Measurements from ENCODE around the gene NPHP3.
A peak's percentile ranks its signal among the peaks of the same experiment; 100 is the strongest.

NPHP3 gene

DNA sequence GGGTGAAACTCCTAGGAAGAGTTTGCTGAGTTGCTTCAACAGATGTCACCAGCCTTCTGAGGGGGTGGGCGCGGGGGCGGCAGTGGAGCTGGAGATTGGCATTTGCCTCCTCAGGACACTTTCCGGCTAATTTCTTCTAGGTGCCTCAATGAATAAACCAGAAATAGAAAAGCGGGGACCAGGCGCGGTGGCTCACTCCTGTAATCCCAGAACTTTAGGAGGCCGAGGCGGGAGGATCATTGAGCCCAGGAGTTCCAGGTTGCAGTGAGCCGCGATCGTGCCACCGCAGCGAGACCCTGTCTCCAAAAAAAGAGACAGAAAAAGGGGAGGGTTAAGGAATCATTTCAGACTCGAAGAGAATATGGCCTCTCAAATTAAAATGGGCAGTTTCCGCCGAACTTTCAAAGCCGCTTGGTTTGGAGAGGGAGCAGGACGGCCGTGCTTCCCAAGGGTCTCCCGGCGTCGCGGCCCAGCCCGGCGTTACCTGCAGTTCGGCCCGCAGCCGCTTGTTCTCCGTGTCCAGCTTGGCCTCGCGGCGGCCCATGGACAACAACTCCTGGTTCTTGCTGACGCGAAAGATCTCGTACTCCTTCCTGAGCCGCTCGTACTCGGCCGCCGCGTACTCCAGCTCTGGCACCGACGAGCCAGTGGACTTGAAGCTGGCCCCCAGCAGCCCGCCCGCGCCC is 587 bp downstream of the NPHP3 start:
- no peaks in the 10 kb centered on the region for H3K27me3 Mint-ChIP-seq
- H3K36me3 Mint-ChIP-seq (ENCODE audit: low read depth) = peaks cover 37% of the 10 kb centered on the region
- peaks cover 47% of the 10 kb centered on the region for H3K4me1 Mint-ChIP-seq (ENCODE audit: low read depth)
- H3K27ac Mint-ChIP-seq = peak overlapping the region; percentile 88
- H3K4me3 Mint-ChIP-seq = peak overlapping the region; percentile 90
- peak; percentile 32 for DNase-seq
- H3K9me3 Mint-ChIP-seq = no peaks in the 10 kb centered on the region

DNA sequence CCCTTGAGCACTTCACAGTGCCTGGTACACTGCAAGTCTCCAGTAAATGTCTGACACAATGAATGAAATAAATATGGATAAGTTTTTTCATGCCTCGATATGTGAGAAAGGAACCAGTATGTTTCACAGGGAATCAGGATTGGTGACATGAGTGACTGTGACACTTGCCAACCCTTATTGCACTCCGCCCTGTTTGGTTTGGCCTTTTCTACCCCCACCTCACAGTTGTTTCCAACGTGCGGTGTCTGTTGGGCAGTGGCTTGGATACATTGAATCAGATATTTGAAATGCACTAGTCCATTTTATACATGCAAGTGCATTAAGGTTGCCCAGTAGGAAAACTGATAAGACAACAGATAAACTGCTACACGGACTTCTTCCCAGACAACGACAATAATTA is 2.0 kb downstream of the NPHP3 start:
- DNase-seq = no peak
- H3K27ac Mint-ChIP-seq = peak overlapping the region; percentile 2

DNA sequence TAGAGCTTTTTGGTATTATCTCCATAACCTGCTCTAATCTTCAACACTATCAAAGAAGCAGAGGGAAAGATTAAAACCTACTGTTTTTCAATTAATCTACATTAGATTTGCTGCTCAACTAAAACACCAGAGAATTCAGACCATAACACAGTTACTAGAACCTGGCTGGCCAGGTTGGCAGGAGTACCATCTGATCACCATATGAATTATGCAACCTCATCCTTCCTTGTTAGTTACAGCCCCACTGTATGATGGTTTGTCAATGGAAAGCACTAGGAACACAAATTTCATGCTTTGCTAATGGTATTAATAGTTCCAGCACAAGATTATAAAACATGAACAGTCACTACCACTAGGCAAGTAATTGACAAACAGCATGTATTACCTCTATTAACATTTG is 5.8 kb downstream of the NPHP3 start:
- Mint-ChIP-seq H3K36me3 (ENCODE audit: low read depth) (peaks cover 66% of the 10 kb centered on the region), H3K27me3 (no peaks in the 10 kb centered on the region), H3K27ac (no peak overlapping the region), H3K4me3 (no peak overlapping the region), H3K9me3 (no peaks in the 10 kb centered on the region), H3K4me1 (ENCODE audit: low read depth) (peaks cover 39% of the 10 kb centered on the region)
- no peak for DNase-seq

More for the DNA sequence above, 2.0 kb downstream of the NPHP3 start:
- peaks cover 51% of the 10 kb centered on the region for H3K36me3 Mint-ChIP-seq (ENCODE audit: low read depth)
- H3K27me3 Mint-ChIP-seq = no peaks in the 10 kb centered on the region
- H3K4me3 Mint-ChIP-seq = peak overlapping the region; percentile 90
- peaks cover 47% of the 10 kb centered on the region for H3K4me1 Mint-ChIP-seq (ENCODE audit: low read depth)
- no peaks in the 10 kb centered on the region for H3K9me3 Mint-ChIP-seq

DNA sequence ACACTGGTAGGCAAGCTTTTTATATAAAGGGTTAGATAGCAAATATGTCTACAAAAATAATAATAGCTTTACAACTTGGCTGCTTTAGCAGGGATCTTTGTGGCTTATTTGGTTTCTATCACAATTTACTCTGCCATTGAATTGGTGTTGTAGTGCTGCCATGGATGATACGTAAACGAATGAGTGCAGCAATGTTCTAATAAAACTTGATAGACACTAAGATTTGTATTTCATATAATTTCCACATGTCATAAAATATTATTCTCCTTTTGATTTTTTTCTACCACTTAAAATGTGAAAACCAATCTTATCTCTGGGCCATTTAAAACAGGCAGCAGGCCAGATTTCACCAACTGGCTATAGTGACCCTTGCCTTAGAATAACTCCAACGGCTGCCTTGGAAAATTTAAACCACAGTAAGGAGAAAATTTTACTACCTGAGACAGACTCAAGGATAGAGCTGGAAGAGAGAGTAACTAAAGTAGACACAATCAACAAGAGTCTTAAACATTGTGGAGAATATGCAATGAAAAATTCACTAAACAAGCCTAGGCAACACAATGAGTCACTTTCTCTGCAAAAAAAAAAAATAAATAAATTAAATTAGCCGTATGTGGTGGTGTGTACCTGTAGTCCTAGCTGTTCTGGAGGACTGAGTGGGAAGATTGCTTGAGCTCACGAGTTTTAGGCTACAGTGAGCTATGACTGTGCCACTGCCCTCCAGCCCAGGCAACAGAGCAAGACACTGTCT is 8.1 kb downstream of the NPHP3 start:
- Mint-ChIP-seq H3K27ac (no peak overlapping the region), H3K9me3 (no peaks in the 10 kb centered on the region), H3K36me3 (ENCODE audit: low read depth) (peaks cover 73% of the 10 kb centered on the region), H3K4me3 (no peak overlapping the region), H3K27me3 (no peaks in the 10 kb centered on the region), H3K4me1 (ENCODE audit: low read depth) (peaks cover 22% of the 10 kb centered on the region)
- DNase-seq = no peak

DNA sequence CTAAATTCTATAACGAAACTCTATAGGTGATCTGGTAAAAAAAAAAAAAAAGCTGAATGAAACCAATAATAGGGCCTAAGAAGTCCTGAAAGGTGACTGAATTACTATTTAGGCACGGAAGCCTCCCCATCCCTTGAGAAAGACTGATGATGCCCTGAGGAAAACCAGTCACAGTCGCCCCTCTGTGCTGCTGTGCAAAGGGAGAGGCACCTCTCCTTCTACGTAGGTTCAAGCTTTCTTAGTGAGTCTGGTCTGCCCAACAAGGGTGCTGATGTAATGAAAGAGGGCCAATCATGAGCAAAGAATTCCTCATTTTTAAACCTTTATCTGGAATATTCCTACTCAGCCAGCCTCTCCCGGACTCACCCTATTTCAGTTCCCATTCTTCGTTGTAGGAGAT is 11.9 kb downstream of the NPHP3 start:
- Mint-ChIP-seq H3K9me3 (no peaks in the 10 kb centered on the region), H3K27ac (no peak overlapping the region), H3K4me3 (no peak overlapping the region), H3K27me3 (no peaks in the 10 kb centered on the region), H3K36me3 (ENCODE audit: low read depth) (peaks cover 74% of the 10 kb centered on the region), H3K4me1 (ENCODE audit: low read depth) (peaks cover 7% of the 10 kb centered on the region)
- DNase-seq = no peak

DNA sequence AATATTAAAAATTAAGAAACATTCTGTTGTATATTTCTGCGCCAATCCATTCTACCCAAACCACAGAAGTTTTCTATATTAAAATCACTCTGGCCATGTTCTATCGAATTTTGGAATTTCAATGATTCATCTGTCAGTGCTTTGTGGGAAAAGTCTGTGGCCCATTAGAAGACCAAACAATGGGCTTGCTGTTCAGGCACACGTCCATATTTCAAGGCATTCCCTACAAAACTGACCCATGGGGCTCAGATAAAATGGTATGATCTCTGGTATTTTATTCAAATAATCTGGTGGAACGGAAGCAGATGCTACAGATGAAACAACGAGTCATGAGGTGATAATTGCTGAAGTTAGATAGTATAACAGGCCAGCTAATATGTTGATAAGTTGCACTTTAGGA is 12.4 kb downstream of the NPHP3 start:
- Mint-ChIP-seq H3K27ac (no peak overlapping the region), H3K27me3 (no peaks in the 10 kb centered on the region), H3K36me3 (ENCODE audit: low read depth) (peaks cover 73% of the 10 kb centered on the region), H3K9me3 (no peaks in the 10 kb centered on the region), H3K4me3 (no peak overlapping the region), H3K4me1 (ENCODE audit: low read depth) (peaks cover 4% of the 10 kb centered on the region)
- no peak for DNase-seq

DNA sequence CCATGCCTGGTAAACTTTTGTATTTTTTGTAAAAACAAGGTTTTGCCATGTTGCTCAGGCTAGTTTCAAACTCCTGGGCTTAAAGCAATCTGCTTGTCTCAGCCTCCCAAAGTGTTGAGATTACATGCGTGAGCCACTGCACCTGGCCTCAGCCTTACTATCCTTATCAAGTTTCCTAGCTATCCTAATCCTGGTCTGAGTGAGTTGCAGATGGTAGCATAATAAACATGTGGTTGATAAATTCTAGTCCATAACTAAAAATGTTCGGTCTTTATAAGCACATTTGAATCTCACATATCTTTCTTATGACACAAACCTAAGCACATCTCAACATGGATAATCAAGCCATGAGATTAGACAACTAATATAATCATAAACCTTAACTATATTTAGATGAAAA is 18.5 kb downstream of the NPHP3 start:
- no peaks in the 10 kb centered on the region for H3K27me3 Mint-ChIP-seq
- H3K27ac Mint-ChIP-seq = no peak overlapping the region
- no peak for DNase-seq
- peaks cover 2% of the 10 kb centered on the region for H3K4me1 Mint-ChIP-seq (ENCODE audit: low read depth)
- no peaks in the 10 kb centered on the region for H3K9me3 Mint-ChIP-seq
- H3K4me3 Mint-ChIP-seq = no peak overlapping the region
- peaks cover 81% of the 10 kb centered on the region for H3K36me3 Mint-ChIP-seq (ENCODE audit: low read depth)

DNA sequence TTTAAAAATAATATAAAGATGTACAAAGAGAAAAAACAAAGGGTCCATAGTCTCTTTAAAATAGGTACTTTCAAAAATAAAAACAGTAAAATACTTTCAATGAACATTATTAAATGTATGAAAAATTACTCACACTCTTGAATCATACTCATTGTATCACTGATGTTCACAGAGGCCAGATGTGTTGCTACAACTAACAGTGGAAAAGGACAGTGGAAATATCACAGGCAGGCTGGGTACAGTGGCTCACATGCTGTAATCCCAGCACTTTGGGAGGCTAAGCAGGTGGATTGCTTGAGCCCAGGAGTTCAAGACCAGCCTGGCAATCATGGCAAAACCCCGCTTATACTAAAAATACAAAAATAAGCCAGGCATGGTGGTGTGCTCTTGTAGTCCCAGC is 26.8 kb downstream of the NPHP3 start:
- Mint-ChIP-seq H3K9me3 (no peaks in the 10 kb centered on the region), H3K27me3 (no peaks in the 10 kb centered on the region), H3K36me3 (ENCODE audit: low read depth) (peaks cover 79% of the 10 kb centered on the region), H3K4me3 (no peak overlapping the region), H3K4me1 (ENCODE audit: low read depth) (peaks cover 7% of the 10 kb centered on the region), H3K27ac (peak overlapping the region; percentile 76)
- DNase-seq = no peak

DNA sequence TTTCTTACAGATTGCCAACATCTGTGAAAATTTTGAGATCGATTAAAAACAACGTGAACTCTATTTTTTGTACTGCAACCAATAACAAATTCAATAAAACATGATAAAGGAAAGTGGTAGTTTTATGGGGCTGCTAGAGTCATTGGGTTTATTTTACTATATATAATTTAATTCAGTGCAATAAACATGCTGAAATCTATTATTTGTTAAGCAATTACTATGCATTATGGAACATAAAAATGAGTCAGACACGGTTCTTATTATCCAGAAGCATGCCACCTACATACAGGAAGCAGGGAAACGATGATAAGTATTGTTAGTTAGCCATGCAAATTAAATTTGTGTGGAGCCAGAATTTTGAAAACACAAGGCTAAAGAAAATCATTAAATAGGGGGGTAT is 27.2 kb downstream of the NPHP3 start:
- Mint-ChIP-seq H3K36me3 (ENCODE audit: low read depth) (peaks cover 80% of the 10 kb centered on the region), H3K27me3 (no peaks in the 10 kb centered on the region), H3K9me3 (no peaks in the 10 kb centered on the region), H3K4me1 (ENCODE audit: low read depth) (peaks cover 7% of the 10 kb centered on the region), H3K4me3 (no peak overlapping the region), H3K27ac (peak overlapping the region; percentile 56)
- no peak for DNase-seq

DNA sequence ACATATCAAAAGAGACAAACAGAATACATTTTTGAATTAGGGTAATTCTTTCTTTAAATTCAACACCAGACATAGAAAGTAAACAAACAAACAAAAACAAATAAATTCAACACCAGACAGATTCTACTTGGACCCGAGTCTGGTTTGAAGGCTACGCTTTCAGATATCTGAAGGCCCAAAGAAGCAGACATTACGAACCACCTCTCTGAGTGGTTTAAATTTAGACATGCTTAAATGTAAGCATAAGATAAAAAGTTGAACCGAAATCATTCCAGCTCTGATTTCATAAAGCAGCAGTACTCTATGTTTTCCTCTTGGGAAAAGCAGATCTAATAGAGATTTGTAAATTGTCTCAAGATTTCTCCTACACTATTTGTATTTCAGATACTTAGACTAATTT is 32.2 kb downstream of the NPHP3 start:
- Mint-ChIP-seq H3K4me3 (no peak overlapping the region), H3K4me1 (ENCODE audit: low read depth) (peaks cover 3% of the 10 kb centered on the region), H3K27ac (no peak overlapping the region), H3K9me3 (no peaks in the 10 kb centered on the region), H3K36me3 (ENCODE audit: low read depth) (peaks cover 78% of the 10 kb centered on the region), H3K27me3 (no peaks in the 10 kb centered on the region)
- DNase-seq = no peak

DNA sequence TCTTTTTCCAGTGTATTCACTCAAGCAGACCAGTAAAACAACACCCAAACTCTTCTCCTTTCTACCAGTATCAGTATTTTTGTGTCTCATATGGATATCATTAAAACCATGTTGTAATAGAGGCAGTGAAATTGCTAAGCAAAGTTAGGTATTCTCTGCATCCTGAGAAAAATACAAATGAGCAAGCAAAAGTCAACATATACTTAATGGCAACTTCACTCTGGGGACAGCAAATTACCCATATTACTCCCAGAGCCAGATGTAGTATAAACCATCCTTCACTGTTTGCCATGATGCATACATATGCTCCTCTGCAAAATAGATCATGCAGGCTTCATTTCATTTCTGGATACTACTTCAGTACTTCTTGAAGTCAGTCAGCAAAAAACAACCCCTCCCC is 40.0 kb downstream of the NPHP3 start:
- Mint-ChIP-seq H3K4me1 (ENCODE audit: low read depth) (no peaks in the 10 kb centered on the region), H3K27ac (peak overlapping the region; percentile 67), H3K36me3 (ENCODE audit: low read depth) (peaks cover 73% of the 10 kb centered on the region), H3K9me3 (no peaks in the 10 kb centered on the region), H3K4me3 (no peak overlapping the region), H3K27me3 (no peaks in the 10 kb centered on the region)
- no peak for DNase-seq

DNA sequence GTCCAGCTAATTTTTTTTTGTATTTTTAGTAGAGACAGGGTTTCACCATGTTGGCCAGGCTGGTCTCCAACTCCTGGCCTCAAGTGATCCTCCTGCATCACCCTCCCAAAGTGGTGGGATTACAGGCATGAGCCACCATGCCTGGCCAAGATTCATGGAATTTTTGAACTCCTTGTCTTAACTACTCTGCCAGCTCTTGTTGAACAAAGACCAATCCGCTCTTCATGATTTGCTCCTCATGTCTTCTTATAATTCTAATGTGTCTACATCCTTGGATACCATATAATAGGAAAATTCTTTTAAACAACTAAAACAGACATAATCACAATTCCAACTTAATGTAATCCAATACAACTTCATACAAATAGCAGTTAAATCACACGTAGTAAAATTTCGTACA is 40.8 kb downstream of the NPHP3 start:
- peaks cover 76% of the 10 kb centered on the region for H3K36me3 Mint-ChIP-seq (ENCODE audit: low read depth)
- H3K9me3 Mint-ChIP-seq = no peaks in the 10 kb centered on the region
- H3K4me3 Mint-ChIP-seq = no peak overlapping the region
- no peak overlapping the region for H3K27ac Mint-ChIP-seq
- no peaks in the 10 kb centered on the region for H3K4me1 Mint-ChIP-seq (ENCODE audit: low read depth)
- no peak for DNase-seq
- no peaks in the 10 kb centered on the region for H3K27me3 Mint-ChIP-seq

DNA sequence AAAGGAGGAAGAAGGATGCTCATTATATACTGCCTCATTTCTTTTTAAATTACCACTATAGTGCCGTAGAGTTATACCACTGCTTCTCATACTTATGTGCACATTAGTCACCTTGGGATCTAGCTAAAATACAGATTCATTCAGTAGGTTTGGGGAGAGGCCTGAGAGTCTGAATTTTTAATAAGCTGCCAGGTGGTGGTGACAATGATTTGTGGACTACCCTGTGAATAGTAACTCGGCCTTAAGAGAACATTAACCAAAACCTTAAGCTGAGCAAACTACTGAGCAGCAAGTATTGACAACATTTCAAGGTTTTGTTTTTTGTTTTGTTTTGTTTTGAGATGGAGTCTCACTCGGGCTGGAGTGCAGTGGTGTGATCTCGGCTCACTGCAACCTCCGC is 42.3 kb downstream of the NPHP3 start:
- no peak for DNase-seq
- Mint-ChIP-seq H3K36me3 (ENCODE audit: low read depth) (peaks cover 75% of the 10 kb centered on the region), H3K27me3 (no peaks in the 10 kb centered on the region), H3K4me1 (ENCODE audit: low read depth) (peaks cover 4% of the 10 kb centered on the region), H3K27ac (no peak overlapping the region), H3K9me3 (no peaks in the 10 kb centered on the region), H3K4me3 (no peak overlapping the region)

DNA sequence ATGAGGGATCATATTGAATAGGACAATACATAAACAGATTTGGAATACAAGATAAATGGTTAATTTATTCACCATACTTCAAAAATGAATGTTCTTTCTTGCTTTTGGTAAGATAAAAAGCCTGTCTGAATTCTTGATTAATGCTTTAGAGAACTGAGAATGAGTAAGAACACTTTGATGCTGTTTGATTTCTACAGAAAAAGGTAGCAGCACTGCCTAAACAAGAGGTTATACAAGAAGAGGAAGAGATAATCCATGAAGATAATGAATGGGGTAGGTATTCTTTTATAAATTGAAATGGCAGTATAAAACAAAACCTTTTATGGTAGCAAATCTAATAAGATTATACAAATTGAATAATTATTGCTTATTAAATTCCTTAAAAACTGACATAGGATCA is 46.8 kb downstream of the NPHP3 start:
- Mint-ChIP-seq H3K9me3 (no peaks in the 10 kb centered on the region), H3K27me3 (no peaks in the 10 kb centered on the region), H3K36me3 (ENCODE audit: low read depth) (peaks cover 77% of the 10 kb centered on the region), H3K4me1 (ENCODE audit: low read depth) (peaks cover 4% of the 10 kb centered on the region), H3K27ac (peak overlapping the region; percentile 30), H3K4me3 (no peak overlapping the region)
- DNase-seq = no peak

DNA sequence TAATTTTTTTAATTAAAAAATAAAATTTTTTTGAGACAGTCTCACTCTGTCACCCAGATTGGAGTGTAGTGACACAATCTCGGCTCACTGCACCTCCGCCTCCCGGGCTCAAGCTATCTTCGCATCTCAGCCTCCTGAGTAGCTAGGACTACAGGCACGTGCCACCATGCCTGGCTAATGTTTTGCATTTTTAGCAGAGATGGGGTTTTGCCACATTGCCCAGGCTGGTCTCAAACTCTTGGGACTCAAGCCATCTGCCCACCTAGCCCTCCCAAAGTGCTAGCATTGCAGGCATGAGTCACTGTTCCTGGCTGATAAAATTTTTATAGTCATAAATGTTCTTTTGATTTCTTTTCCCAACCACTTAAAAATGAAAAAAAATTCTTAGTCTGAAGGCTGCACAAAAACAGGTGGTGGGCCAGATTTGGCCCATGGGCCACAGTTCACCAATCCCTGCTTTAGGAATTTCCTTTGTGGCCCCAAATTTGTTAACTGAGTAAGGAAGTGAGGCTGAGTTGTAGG is 52.9 kb downstream of the NPHP3 start:
- Mint-ChIP-seq H3K4me1 (ENCODE audit: low read depth) (peaks cover 35% of the 10 kb centered on the region), H3K36me3 (ENCODE audit: low read depth) (peaks cover 82% of the 10 kb centered on the region), H3K27ac (peak overlapping the region; percentile 40), H3K27me3 (no peaks in the 10 kb centered on the region), H3K9me3 (no peaks in the 10 kb centered on the region), H3K4me3 (no peak overlapping the region)
- no peak for DNase-seq

Measured in activated T-cell treated with anti-CD3 and anti-CD28 coated beads, Interleukin-2, amount 50 U/mL, for 24 hours (primary cell).